ENCODE data around the gene TRMT11. TPM values are rescaled to one million over a fixed set of nuclear protein-coding genes. Genes with fewer than 3 reads are reported as not detected.
A peak's percentile ranks its signal among the peaks of the same experiment; 100 is the strongest.

The TRMT11 gene
- total RNA-seq, 1 donor from 2014 or later = 105 TPM

- Histone ChIP-seq H3K4me3 (no peak overlapping the region), H3F3A (ENCODE audit: low read depth) (no peaks in the 10 kb centered on the region), H3K9me3 (ENCODE audit: low read depth) (no peaks in the 10 kb centered on the region), H2AFZ (replicated peaks) (no peak overlapping the region), H3K27me3 (no peaks in the 10 kb centered on the region), H3K27ac (no peak overlapping the region), H4K20me1 (ENCODE audit: low read depth) (no peaks in the 10 kb centered on the region), H3K4me1 (no peaks in the 10 kb centered on the region), H3K36me3 (no peaks in the 10 kb centered on the region), H3K9ac (no peak overlapping the region), H3K4me2 (no peak overlapping the region), H3K79me2 (ENCODE audit: low read depth) (no peaks in the 10 kb centered on the region)
- Mint-ChIP-seq H3K27me3 (ENCODE audit: insufficient read depth, low read depth) (peaks cover 5% of the 10 kb centered on the region), H3K4me1 (peaks cover 8% of the 10 kb centered on the region), H3K4me3 (no peak overlapping the region), H3K36me3 (peaks cover 31% of the 10 kb centered on the region), H3K27ac (no peak overlapping the region), H3K9me3 (peaks cover 3% of the 10 kb centered on the region)
- no peak for TF ChIP-seq EZH2 (IDR thresholded peaks at IDR 0.05)
- TF ChIP-seq, protein P1, sequence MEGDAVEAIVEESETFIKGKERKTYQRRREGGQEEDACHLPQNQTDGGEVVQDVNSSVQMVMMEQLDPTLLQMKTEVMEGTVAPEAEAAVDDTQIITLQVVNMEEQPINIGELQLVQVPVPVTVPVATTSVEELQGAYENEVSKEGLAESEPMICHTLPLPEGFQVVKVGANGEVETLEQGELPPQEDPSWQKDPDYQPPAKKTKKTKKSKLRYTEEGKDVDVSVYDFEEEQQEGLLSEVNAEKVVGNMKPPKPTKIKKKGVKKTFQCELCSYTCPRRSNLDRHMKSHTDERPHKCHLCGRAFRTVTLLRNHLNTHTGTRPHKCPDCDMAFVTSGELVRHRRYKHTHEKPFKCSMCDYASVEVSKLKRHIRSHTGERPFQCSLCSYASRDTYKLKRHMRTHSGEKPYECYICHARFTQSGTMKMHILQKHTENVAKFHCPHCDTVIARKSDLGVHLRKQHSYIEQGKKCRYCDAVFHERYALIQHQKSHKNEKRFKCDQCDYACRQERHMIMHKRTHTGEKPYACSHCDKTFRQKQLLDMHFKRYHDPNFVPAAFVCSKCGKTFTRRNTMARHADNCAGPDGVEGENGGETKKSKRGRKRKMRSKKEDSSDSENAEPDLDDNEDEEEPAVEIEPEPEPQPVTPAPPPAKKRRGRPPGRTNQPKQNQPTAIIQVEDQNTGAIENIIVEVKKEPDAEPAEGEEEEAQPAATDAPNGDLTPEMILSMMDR (IDR thresholded peaks at IDR 0.05) = no peak
- DNase-seq (ENCODE audit: low spot score) = no peak
Observed at GRCh38 chr6:126054258-126054702, 67.9 kb downstream of the TRMT11 start.

DNA sequence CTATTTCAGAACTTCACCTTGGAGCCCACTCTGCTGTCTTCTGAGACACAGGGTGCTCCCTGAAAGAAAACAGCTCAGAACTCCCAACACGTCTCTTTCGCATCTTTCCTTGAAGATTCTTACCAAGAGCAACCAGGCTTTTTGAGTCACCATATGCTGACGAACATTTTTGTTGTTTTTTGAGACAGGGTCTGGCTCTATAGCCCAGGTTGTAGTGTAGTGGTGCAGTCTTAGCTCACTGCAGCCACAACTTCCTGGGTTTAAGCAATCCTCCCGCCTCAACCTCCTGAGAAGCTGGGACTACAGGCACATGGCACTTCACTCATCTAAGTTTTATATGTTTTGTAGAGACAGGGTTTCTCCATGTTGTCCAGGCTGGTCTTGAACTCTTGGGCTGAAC lies 68.5 kb downstream of the TRMT11 start:
- Histone ChIP-seq H3F3A (ENCODE audit: low read depth) (no peaks in the 10 kb centered on the region), H3K27me3 (no peaks in the 10 kb centered on the region), H4K20me1 (ENCODE audit: low read depth) (no peaks in the 10 kb centered on the region), H3K36me3 (no peaks in the 10 kb centered on the region), H3K27ac (no peak overlapping the region), H3K79me2 (ENCODE audit: low read depth) (no peaks in the 10 kb centered on the region), H3K4me2 (no peak overlapping the region), H3K4me3 (no peak overlapping the region), H3K9ac (no peak overlapping the region), H3K4me1 (no peaks in the 10 kb centered on the region), H3K9me3 (ENCODE audit: low read depth) (no peaks in the 10 kb centered on the region), H2AFZ (replicated peaks) (no peak overlapping the region)
- Mint-ChIP-seq H3K4me1 (peaks cover 8% of the 10 kb centered on the region), H3K27me3 (ENCODE audit: insufficient read depth, low read depth) (peaks cover 5% of the 10 kb centered on the region), H3K9me3 (peaks cover 3% of the 10 kb centered on the region), H3K27ac (no peak overlapping the region), H3K36me3 (peaks cover 30% of the 10 kb centered on the region), H3K4me3 (no peak overlapping the region)
- no peak for TF ChIP-seq EZH2 (IDR thresholded peaks at IDR 0.05)
- no peak for TF ChIP-seq EZH2phosphoT487 (IDR thresholded peaks at IDR 0.05)
- TF ChIP-seq, protein P1 (IDR thresholded peaks at IDR 0.05) = no peak
- no peak for DNase-seq (ENCODE audit: low spot score)

DNA sequence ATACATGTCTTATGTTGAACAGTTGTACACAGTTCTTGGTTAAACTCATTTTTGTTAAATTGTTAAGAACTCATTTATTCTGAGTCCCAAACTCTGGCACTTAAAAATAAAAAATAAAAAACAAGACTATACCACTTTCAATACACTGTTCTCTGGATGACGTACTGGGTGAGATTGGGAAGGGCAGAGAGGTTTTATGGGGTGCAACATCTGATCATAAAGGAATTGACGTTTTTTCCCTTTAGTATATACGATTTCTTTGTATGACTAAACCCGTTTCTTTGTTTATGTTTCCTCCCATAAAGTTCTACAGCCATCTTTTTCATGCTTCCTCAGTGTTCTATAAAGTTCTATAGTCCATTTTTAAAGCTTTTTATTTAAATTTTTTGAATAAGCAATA lies 69.1 kb downstream of the TRMT11 start:
- peaks cover 8% of the 10 kb centered on the region for H3K4me1 Mint-ChIP-seq
- Histone ChIP-seq H4K20me1 (ENCODE audit: low read depth) (no peaks in the 10 kb centered on the region), H3F3A (ENCODE audit: low read depth) (no peaks in the 10 kb centered on the region)

More for the DNA sequence above, 69.1 kb downstream of the TRMT11 start:
- Histone ChIP-seq H3K4me1 (no peaks in the 10 kb centered on the region), H3K4me3 (no peak overlapping the region), H3K9me3 (ENCODE audit: low read depth) (no peaks in the 10 kb centered on the region), H2AFZ (replicated peaks) (no peak overlapping the region), H3K27me3 (no peaks in the 10 kb centered on the region), H3K9ac (no peak overlapping the region), H3K36me3 (no peaks in the 10 kb centered on the region), H3K27ac (no peak overlapping the region), H3K79me2 (ENCODE audit: low read depth) (no peaks in the 10 kb centered on the region), H3K4me2 (no peak overlapping the region)
- Mint-ChIP-seq H3K36me3 (peaks cover 32% of the 10 kb centered on the region), H3K27me3 (ENCODE audit: insufficient read depth, low read depth) (peaks cover 5% of the 10 kb centered on the region), H3K27ac (peak overlapping the region; percentile 18), H3K9me3 (peaks cover 3% of the 10 kb centered on the region), H3K4me3 (no peak overlapping the region)
- TF ChIP-seq EZH2 (IDR thresholded peaks at IDR 0.05) = no peak
- no peak for TF ChIP-seq EZH2phosphoT487 (IDR thresholded peaks at IDR 0.05)
- TF ChIP-seq, protein P1 (IDR thresholded peaks at IDR 0.05) = no peak
- DNase-seq (ENCODE audit: low spot score) = no peak
